Measurements from ENCODE around the gene CCDC38. TPM values are rescaled to one million over a fixed set of nuclear protein-coding genes. Genes with fewer than 3 reads are reported as not detected.

CCDC38 gene
- total and polyA plus RNA-seq, 4 donors: 0.46 to 1.4 (median 0.93) TPM

GRCh38 chr12:95919110-95919509 is 23.3 kb downstream of the CCDC38 start (continued):
- TF ChIP-seq RXRA (IDR thresholded peaks at IDR 0.05) (no peak), EGR1 (IDR thresholded peaks at IDR 0.05; ENCODE audit: low read depth in 2 of 2) (no peak)

- Histone ChIP-seq H3K27me3 (ENCODE audit: control insufficient read depth in 4 of 4, insufficient read depth in 4 of 4, low read length in 3 of 4) (no peaks in the 10 kb centered on the region), H3K27ac (ENCODE audit: low read depth in 1 of 2, low read length in 2 of 2) (no peak overlapping the region), H3K36me3 (ENCODE audit: control insufficient read depth in 4 of 4, insufficient read depth in 3 of 4, low read depth in 1 of 4, low read length in 3 of 4) (no peaks in the 10 kb centered on the region), H3K9me3 (ENCODE audit: control insufficient read depth in 4 of 4, low read length in 3 of 4) (peaks cover 0 to 1% (median 0%) of the 10 kb centered on the region in 4 donors), H3K4me3 (ENCODE audit: low read depth in 1 of 3, low read length in 3 of 3) (no peak overlapping the region), H3K9ac (ENCODE audit: low read depth in 1 of 2, low read length in 2 of 2) (peak overlapping the region in 1 of 2 donors; percentile 7), H3K4me1 (ENCODE audit: control insufficient read depth in 4 of 4, insufficient read depth in 4 of 4, low read length in 3 of 4) (no peaks in the 10 kb centered on the region)
- peak; percentile 37 for DNase-seq (ENCODE audit: low spot score)
- 26% methylated on average over 7 of the region's 7 CpGs for WGBS
- TF ChIP-seq FOXA1 (IDR thresholded peaks at IDR 0.05): peak; percentile 16
- TF ChIP-seq SP1 (IDR thresholded peaks at IDR 0.05): no peak
- TF ChIP-seq RAD21 (IDR thresholded peaks at IDR 0.05): peak; percentile 98 to 100
- peak in 1 of 2 donors; percentile 15 for TF ChIP-seq HNF4A (conservative IDR thresholded peaks at IDR 0.05)
- TF ChIP-seq TAF1 (conservative IDR thresholded peaks at IDR 0.05): no peak
- no peak for TF ChIP-seq EGR1 (IDR thresholded peaks at IDR 0.05; ENCODE audit: low read depth in 2 of 2)
- TF ChIP-seq CTCF (IDR thresholded peaks at IDR 0.05; ENCODE audit: low read depth, low read length, missing input control): peak; percentile 91
- TF ChIP-seq HNF4G (IDR thresholded peaks at IDR 0.05): no peak
- TF ChIP-seq ZBTB33 (IDR thresholded peaks at IDR 0.05): no peak
These were observed 24.0 kb downstream of the CCDC38 start for GRCh38 chr12:95918194-95918993.

GRCh38 chr12:95909871-95910270 is 32.5 kb downstream of the CCDC38 start:
- Histone ChIP-seq H3K27ac (ENCODE audit: low read depth in 1 of 2, low read length in 2 of 2) (no peak overlapping the region), H3K9ac (ENCODE audit: low read depth in 1 of 2, low read length in 2 of 2) (no peak overlapping the region), H3K4me3 (ENCODE audit: low read depth in 1 of 3, low read length in 3 of 3) (no peak overlapping the region), H3K36me3 (ENCODE audit: control insufficient read depth in 4 of 4, insufficient read depth in 3 of 4, low read depth in 1 of 4, low read length in 3 of 4) (no peaks in the 10 kb centered on the region), H3K4me1 (ENCODE audit: control insufficient read depth in 4 of 4, insufficient read depth in 4 of 4, low read length in 3 of 4) (no peaks in the 10 kb centered on the region), H3K27me3 (ENCODE audit: control insufficient read depth in 4 of 4, insufficient read depth in 4 of 4, low read length in 3 of 4) (no peaks in the 10 kb centered on the region), H3K9me3 (ENCODE audit: control insufficient read depth in 4 of 4, low read length in 3 of 4) (no peaks in the 10 kb centered on the region)
- 90% methylated on average over 3 of the region's 3 CpGs for WGBS
- no peak for DNase-seq (ENCODE audit: low spot score)
- TF ChIP-seq SP1 (IDR thresholded peaks at IDR 0.05) (no peak), FOXA1 (IDR thresholded peaks at IDR 0.05) (no peak), YY1 (IDR thresholded peaks at IDR 0.05) (no peak), NR2F2 (IDR thresholded peaks at IDR 0.05) (no peak), JUND (IDR thresholded peaks at IDR 0.05) (no peak), RXRA (IDR thresholded peaks at IDR 0.05) (no peak), HNF4G (IDR thresholded peaks at IDR 0.05) (no peak), REST (IDR thresholded peaks at IDR 0.05) (no peak), ATF3 (IDR thresholded peaks at IDR 0.05) (no peak), ZBTB33 (IDR thresholded peaks at IDR 0.05) (no peak), GABPA (IDR thresholded peaks at IDR 0.05 in 1 of 2, conservative IDR thresholded peaks at IDR 0.05 in 1 of 2) (no peak), FOXA2 (IDR thresholded peaks at IDR 0.05) (no peak), RAD21 (IDR thresholded peaks at IDR 0.05) (no peak), TAF1 (conservative IDR thresholded peaks at IDR 0.05) (no peak), EGR1 (IDR thresholded peaks at IDR 0.05; ENCODE audit: low read depth in 2 of 2) (no peak)
